ENCODE results near the gene ARMC7. TPM values are rescaled to one million over a fixed set of nuclear protein-coding genes. Genes with fewer than 3 reads are reported as not detected.

Gene ARMC7
- total RNA-seq, 1 experiment from 2014 or later = 22.8 TPM

GRCh38 chr17:75151930-75152329, 42.2 kb downstream of the ARMC7 start:
- Mint-ChIP-seq H3K36me3 (ENCODE audit: insufficient read depth in 1 of 3, low read depth in 3 of 3) (peaks cover 34 to 47% (median 36%) of the 10 kb centered on the region in 3 experiments), H3K27me3 (ENCODE audit: low read depth) (peaks cover 2% of the 10 kb centered on the region; the same call in 1 of the 2 replicates), H3K4me1 (peaks cover 27 to 44% of the 10 kb centered on the region in 2 experiments), H3K9me3 (peaks cover 0 to 7% of the 10 kb centered on the region in 2 experiments; a peak in 2 of 5 replicates), H3K27ac (peak overlapping the region in 2 of 3 experiments; percentile 85 to 86; a peak in 3 of 7 replicates), H3K4me3 (peak overlapping the region; percentile 94 to 99)
- no peak overlapping the region for H3K23ac ChIP-seq (ENCODE audit: insufficient read length, low read depth, low read length)
- no peak overlapping the region for H3K27ac ChIP-seq (ENCODE audit: insufficient read length, low read depth, low read length)
- no peak overlapping the region for H3K4ac ChIP-seq (ENCODE audit: low read depth, low read length)
- peaks cover 8% of the 10 kb centered on the region for H3K23me2 ChIP-seq (ENCODE audit: insufficient read length, low read depth, low read length, poor library complexity, severe bottlenecking)
- no peak overlapping the region for H2BK12ac ChIP-seq (ENCODE audit: insufficient read length, low read depth, low read length)
- no peak overlapping the region for H4K8ac ChIP-seq (replicated peaks; ENCODE audit: insufficient read length, low read depth, low read length)
- no peak overlapping the region for H4K5ac ChIP-seq (ENCODE audit: insufficient read length, low read depth, low read length)
- no peaks in the 10 kb centered on the region for H4K20me1 ChIP-seq (ENCODE audit: control insufficient read depth, insufficient read depth, insufficient read length)
- H2AFZ ChIP-seq (ENCODE audit: low read length) = no peak overlapping the region
- H3K4me2 ChIP-seq (ENCODE audit: insufficient read depth, insufficient read length, low read length) = peak overlapping the region; percentile 95
- no peak overlapping the region for H2BK15ac ChIP-seq (ENCODE audit: low read depth, low read length)
- no peak overlapping the region for H3T11ph ChIP-seq (ENCODE audit: low read length)
- H3K79me1 ChIP-seq (ENCODE audit: insufficient read depth, low read depth, low read length, poor library complexity, severe bottlenecking) = peaks cover 8% of the 10 kb centered on the region
- no peak for TF ChIP-seq CTCF (conservative IDR thresholded peaks at IDR 0.05)
- H2BK5ac ChIP-seq (ENCODE audit: insufficient read length, low read length) = no peak overlapping the region
- H3K14ac ChIP-seq (ENCODE audit: insufficient read depth, low read length) = no peak overlapping the region
- no peaks in the 10 kb centered on the region for H3K27me3 ChIP-seq (ENCODE audit: insufficient read depth, low read length)
- no peak overlapping the region for H3K56ac ChIP-seq (ENCODE audit: insufficient read length, low read depth, low read length)
- no peak overlapping the region for H3K18ac ChIP-seq (ENCODE audit: insufficient read length, low read depth, low read length)
- peaks cover 38% of the 10 kb centered on the region for H3K79me2 ChIP-seq (ENCODE audit: insufficient read depth, low read length)
- H3K9me3 ChIP-seq (ENCODE audit: control insufficient read depth, low read depth, low read length) = no peaks in the 10 kb centered on the region
- H2AK5ac ChIP-seq (ENCODE audit: insufficient read length, low read length) = no peak overlapping the region
- WGBS (ENCODE audit: extremely low coverage, insufficient read length, low lambda C conversion rate) = no CpG with 5 or more reads among the region's 6 CpGs
- H3K4me1 ChIP-seq (ENCODE audit: insufficient read depth, low read length) = no peaks in the 10 kb centered on the region; the same call in 1 of the 2 replicates
- DNase-seq = no peak
- no peak overlapping the region for H2BK120ac ChIP-seq (ENCODE audit: low read depth, low read length, poor library complexity, severe bottlenecking)
- no peak overlapping the region for H2BK20ac ChIP-seq (ENCODE audit: low read depth, low read length, poor library complexity, severe bottlenecking)
- H4K91ac ChIP-seq (ENCODE audit: insufficient read length, low read depth, low read length) = no peak overlapping the region
- peak overlapping the region; percentile 90 for H3K9ac ChIP-seq (ENCODE audit: extremely low read depth, insufficient read length, low read length)
